ENCODE data around the gene PRKAG2. TPM values are rescaled to one million over a fixed set of nuclear protein-coding genes. Genes with fewer than 3 reads are reported as not detected.

Gene PRKAG2
- total RNA-seq, 4 donors from 2014 or later: 38.8 to 94.4 (median 73.2) TPM

DNA sequence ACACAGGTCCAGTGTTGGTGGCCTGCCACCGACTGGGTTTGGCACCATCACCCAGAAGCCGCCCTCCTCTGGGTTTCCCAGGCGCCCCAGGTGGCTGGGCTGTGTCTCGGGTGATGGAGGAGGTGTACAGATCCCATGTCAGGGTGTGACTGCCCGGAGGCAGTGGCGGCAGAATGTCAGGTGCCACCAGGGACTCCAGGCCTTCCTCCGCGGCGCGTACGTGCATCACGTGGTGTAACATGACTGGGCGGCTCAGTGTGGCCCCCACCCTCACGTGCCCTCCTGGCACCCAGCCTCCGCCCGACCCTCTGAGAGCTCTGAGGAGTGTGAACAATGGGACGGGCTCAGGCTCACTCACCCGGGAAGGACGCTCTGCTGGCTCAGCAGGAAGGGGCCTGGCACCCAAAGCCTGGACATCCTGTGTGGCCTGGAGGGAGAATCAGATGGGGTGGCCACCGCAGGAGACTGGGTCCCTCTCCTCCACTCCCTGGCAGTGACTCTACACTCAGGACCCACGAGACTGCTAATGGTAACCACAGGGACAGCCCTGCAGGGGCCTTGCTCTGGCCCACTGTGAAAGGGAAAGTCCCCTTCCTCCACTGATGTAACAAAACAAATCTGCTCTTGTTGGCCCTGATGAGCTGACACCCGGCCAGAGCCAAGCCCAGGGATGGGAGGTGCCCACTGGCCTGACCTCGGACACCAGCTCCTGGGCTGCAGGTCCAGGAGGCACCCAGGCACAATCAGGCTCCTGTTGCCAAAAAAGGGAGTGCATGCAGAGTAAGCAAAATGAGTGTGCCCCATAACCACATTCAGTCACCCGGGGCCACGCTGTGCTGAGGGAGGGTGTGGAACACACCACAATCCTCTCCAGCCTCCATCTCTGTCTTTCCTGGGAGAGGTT, 164.8 kb downstream of the PRKAG2 start:
- peak overlapping the region in 1 of 4 donors; percentile 94 for H3K27ac ChIP-seq
- H3K4me3 ChIP-seq: no peak overlapping the region
- peaks cover 0 to 27% (median 2%) of the 10 kb centered on the region in 4 donors for H3K4me1 ChIP-seq
- no peaks in the 10 kb centered on the region for H3K9me3 ChIP-seq
- DNase-seq: no peak
- H3K27me3 ChIP-seq: no peaks in the 10 kb centered on the region
- TF ChIP-seq POLR2A (IDR thresholded peaks at IDR 0.05): no peak
- TF ChIP-seq, protein P1, sequence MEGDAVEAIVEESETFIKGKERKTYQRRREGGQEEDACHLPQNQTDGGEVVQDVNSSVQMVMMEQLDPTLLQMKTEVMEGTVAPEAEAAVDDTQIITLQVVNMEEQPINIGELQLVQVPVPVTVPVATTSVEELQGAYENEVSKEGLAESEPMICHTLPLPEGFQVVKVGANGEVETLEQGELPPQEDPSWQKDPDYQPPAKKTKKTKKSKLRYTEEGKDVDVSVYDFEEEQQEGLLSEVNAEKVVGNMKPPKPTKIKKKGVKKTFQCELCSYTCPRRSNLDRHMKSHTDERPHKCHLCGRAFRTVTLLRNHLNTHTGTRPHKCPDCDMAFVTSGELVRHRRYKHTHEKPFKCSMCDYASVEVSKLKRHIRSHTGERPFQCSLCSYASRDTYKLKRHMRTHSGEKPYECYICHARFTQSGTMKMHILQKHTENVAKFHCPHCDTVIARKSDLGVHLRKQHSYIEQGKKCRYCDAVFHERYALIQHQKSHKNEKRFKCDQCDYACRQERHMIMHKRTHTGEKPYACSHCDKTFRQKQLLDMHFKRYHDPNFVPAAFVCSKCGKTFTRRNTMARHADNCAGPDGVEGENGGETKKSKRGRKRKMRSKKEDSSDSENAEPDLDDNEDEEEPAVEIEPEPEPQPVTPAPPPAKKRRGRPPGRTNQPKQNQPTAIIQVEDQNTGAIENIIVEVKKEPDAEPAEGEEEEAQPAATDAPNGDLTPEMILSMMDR (IDR thresholded peaks at IDR 0.05): no peak
- H3K36me3 ChIP-seq: no peaks in the 10 kb centered on the region

DNA sequence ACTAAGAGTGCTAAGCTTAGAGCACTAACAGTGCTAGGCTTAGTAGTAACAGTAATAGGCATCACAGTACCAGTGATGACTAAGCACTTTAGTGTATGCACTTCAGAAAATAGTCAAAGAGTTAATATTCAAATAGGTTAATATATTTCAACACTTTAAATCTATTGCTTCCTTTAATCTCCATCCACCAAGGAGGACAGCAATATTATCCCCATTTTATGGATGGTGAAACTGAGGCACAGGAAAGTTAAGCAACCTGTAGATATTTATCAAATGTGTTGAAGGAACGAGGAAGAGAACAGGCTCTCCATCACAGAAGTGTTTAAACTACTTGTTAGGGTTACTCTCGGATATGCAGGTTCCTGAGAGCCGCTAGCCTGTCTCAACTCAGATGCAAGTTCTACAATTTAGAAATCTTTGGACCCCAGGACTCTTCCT, 165.5 kb downstream of the PRKAG2 start:
- DNase-seq: no peak
- Histone ChIP-seq H3K4me3 (no peak overlapping the region), H3K27ac (peak overlapping the region in 2 of 4 donors; percentile 69 to 94), H3K36me3 (no peaks in the 10 kb centered on the region), H3K9me3 (no peaks in the 10 kb centered on the region), H3K4me1 (peaks cover 0 to 25% (median 2%) of the 10 kb centered on the region in 4 donors), H3K27me3 (no peaks in the 10 kb centered on the region)
- TF ChIP-seq, protein P1 (IDR thresholded peaks at IDR 0.05): no peak
- no peak for TF ChIP-seq POLR2A (IDR thresholded peaks at IDR 0.05)

DNA sequence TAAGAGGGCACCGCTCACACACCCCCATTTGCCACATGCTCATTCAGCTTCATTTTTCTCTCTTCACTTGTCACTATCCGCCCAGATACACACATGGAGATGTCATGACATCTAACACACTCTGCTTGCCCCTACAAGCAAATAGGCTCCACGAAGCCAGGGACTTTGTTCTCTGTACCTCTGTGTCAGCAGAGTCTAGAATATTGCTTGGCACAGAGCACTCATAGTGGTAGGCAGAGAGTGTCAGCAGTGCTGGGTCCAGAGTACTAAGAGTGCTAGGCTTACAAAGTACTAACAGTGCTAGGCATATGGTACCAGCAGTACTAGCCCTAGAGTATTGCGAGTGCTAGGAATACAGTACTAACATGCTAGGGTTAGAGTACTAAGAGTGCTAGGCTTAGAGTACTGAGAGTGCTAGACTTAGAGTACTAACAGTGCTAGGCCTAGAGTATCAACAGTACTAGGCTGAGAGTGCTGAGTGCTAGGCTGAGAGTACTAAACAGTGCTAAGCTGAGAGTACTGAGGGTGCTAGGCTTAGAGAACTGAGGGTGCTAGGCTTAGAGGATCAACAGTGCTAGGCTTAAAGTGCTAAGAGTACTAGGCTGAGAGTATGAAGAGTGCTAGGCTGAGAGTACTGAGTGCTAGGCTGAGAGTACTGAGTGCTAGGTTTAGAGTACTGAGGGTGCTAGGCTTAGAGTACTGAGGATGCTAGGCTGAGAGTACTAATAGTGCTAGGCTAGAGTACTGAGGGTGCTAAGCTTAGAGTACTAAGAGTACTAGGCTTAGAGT, 166.1 kb downstream of the PRKAG2 start:
- Histone ChIP-seq H3K36me3 (no peaks in the 10 kb centered on the region), H3K27me3 (no peaks in the 10 kb centered on the region), H3K4me1 (peaks cover 0 to 20% (median 2%) of the 10 kb centered on the region in 4 donors), H3K4me3 (no peak overlapping the region), H3K9me3 (no peaks in the 10 kb centered on the region), H3K27ac (peak overlapping the region in 3 of 4 donors; percentile 69 to 94 (median 70))
- peak; percentile 9 to 68 for TF ChIP-seq POLR2A (IDR thresholded peaks at IDR 0.05)
- TF ChIP-seq, protein P1 (IDR thresholded peaks at IDR 0.05): peak in 3 of 6 experiments; percentile 30 to 48 (median 37)
- DNase-seq: peak in 1 of 3 donors; percentile 84

DNA sequence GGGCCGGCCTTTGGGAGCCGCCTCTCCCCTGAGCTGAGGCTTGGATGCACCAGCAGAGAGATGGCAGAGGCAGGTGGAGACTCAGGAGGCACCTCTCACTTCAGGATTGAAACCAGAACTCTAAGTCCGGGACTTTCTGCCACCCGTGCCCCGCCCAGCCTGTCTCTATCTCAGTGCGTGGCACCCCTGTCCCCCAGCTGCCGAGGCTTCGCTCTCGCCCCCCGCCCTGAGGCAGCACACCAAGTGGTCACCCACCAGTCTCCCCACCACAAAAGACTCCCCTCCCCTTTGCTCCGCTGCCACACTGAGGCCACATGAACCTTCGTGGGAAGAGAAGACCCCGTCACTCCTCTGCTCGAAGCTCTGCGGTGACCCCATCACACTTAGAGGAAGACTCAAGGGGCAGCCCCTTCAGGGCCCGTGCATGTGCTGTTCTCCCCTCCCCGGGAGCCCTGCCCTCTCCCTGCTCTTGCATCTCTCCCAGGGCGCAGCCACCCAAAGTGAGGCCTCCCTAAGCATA, 166.7 kb downstream of the PRKAG2 start:
- H3K36me3 ChIP-seq: no peaks in the 10 kb centered on the region
- no peaks in the 10 kb centered on the region for H3K27me3 ChIP-seq
- peak overlapping the region in 3 of 4 donors; percentile 69 to 94 (median 70) for H3K27ac ChIP-seq

More for the DNA sequence above, 166.7 kb downstream of the PRKAG2 start:
- Histone ChIP-seq H3K9me3 (no peaks in the 10 kb centered on the region), H3K4me1 (peaks cover 0 to 21% (median 2%) of the 10 kb centered on the region in 4 donors), H3K4me3 (no peak overlapping the region)
- DNase-seq: no peak
- TF ChIP-seq, protein P1 (IDR thresholded peaks at IDR 0.05): no peak
- no peak for TF ChIP-seq POLR2A (IDR thresholded peaks at IDR 0.05)

All from Peyer's patch (tissue), 4 donors.